Fibroblast of pulmonary artery (primary cell): ENCODE results near the gene CHD2.
A peak's percentile ranks its signal among the peaks of the same experiment; 100 is the strongest.

Experiments
- DNase-seq: peaks from one replicate; pipeline ENCODE4 v3.0.0-alpha.2; 2010; ENCODE audit warnings: low read depth
- H3K4me3 ChIP-seq: replicated peaks from 2 replicates; pipeline ENCODE4 v1.5.1; 2011; ENCODE audit warnings: low read depth, mild to moderate bottlenecking, control low read depth, low read length, moderate library complexity
- TF ChIP-seq, protein P1 (sequence below): IDR thresholded peaks from 2 replicates; pipeline ENCODE4 v1.5.1; 2011; ENCODE audit warnings: mild to moderate bottlenecking, control low read depth, low read length, inconsistent platforms; ENCODE audit errors: missing control alignments

The CHD2 gene

DNA sequence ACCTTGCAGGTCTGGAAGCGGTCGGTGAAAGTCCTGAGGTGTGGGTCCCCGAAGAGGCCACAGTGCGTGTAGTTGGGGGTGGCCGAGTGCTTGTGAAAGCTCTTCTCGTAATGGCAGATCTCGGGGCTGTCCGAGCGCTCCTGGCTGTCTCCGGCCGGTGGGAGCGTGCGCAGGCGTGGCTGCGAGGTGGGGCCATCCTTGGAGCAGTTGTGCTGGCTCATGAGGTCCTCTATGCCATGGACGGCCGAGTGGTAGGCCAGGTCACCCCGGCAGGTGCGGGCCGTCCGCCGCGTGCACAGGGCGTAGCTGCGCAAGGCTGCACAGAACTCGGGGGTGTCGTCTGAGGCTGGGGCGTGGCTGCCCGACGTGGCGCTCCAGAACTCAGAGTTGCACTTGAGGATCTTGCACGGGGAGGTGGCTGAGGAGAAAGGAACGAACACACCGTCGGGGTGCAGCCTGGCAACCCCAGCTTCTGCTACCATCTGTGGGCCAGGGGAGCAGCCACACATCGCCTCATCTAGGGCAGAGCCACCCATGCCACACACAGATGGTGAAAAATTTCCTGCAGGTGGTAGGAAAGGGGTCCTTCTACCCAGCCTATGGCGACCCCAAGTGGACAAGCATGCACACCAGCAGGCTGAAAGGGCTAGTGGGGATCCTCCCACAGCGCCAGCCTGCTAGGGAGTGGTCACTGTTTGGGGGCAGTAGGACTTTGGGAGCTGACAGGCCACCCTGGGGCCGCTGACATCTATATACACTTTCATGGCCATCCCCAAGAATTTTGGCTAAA lies 152.2 kb downstream of the CHD2 start:
- TF ChIP-seq, protein P1, sequence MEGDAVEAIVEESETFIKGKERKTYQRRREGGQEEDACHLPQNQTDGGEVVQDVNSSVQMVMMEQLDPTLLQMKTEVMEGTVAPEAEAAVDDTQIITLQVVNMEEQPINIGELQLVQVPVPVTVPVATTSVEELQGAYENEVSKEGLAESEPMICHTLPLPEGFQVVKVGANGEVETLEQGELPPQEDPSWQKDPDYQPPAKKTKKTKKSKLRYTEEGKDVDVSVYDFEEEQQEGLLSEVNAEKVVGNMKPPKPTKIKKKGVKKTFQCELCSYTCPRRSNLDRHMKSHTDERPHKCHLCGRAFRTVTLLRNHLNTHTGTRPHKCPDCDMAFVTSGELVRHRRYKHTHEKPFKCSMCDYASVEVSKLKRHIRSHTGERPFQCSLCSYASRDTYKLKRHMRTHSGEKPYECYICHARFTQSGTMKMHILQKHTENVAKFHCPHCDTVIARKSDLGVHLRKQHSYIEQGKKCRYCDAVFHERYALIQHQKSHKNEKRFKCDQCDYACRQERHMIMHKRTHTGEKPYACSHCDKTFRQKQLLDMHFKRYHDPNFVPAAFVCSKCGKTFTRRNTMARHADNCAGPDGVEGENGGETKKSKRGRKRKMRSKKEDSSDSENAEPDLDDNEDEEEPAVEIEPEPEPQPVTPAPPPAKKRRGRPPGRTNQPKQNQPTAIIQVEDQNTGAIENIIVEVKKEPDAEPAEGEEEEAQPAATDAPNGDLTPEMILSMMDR, result peak; percentile 7
- no peak for DNase-seq
- no peak overlapping the region for H3K4me3 ChIP-seq

DNA sequence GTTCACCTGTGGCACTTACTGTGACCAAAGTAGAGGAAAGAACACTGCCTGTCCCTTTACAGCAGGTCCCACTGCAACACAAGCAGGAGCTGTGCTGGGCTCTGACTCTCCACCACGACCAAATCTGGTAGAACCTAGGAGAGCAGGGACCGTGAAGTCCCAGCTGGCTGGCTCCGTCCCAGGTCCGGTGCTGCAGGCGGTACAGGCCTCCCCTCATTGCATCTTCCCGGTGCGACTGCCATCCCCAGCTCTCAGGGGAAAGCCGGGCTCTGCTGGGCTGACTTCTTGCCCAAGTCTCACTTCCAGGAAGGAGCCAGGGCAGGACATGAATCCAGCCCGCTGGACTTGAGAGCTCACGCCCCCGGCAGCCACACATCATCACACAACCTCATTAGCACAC lies 155.1 kb downstream of the CHD2 start:
- TF ChIP-seq, protein P1, result no peak
- no peak overlapping the region for H3K4me3 ChIP-seq
- no peak for DNase-seq

DNA sequence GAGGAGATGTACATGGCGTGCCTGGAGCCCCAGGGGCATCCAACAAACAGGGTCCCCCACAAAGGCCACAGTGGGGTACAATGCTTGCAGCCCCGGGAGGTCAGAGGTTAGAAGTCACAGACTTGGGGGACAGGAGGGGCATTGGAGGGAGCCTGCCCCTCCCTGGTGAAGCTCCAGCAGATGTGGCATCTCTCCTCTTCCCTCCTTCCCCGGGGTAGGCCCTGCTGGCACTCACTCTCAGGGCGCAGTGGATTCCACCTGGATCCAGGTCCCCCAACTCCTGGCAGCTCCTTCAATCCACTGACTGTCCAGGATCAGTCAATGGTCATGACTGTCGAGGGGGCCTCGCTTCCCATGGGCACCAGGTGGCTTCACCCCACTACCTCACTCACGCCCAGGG lies 156.7 kb downstream of the CHD2 start:
- no peak for DNase-seq
- no peak overlapping the region for H3K4me3 ChIP-seq
- TF ChIP-seq, protein P1, result no peak

DNA sequence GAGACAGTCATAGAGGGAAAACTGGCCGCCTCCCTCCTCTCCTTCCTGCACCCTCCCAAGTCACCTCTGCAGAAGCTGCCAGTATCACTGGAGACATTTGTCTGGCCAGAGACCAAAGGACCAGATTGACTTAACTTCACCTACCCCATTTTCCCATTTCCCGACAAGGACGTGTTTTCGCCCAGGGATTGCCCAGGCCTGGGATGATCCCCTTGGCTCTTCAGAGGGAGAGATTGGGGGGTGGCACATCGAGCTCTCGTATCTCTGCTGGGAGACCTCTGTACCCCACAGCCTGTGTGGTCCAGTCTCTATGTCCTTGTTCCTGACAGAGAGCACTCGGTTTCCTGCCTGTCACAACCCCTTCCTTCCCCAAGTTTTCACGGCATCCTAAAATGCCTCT lies 157.5 kb downstream of the CHD2 start:
- no peak for DNase-seq
- TF ChIP-seq, protein P1, result no peak
- H3K4me3 ChIP-seq, result no peak overlapping the region

DNA sequence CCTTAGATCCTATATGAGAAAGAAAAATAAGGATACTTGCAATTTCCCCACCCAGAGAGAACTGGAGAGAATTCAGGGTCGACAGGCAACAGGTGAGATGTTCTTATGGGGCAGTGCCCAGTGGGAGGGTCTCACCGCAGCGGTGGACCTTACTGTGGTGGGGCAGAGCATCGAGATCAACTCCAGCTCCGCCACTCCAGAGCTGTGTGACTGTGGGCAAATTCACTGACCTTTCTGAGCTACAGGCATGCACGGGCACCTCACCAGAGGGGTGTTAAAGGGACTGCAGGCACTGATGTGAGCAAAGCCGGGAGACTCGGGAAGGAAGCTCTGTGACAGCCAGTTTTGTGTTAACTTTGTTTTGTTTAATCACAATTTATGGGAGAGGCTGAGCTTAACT lies 158.0 kb downstream of the CHD2 start:
- no peak for DNase-seq
- H3K4me3 ChIP-seq, result no peak overlapping the region
- TF ChIP-seq, protein P1, result no peak

DNA sequence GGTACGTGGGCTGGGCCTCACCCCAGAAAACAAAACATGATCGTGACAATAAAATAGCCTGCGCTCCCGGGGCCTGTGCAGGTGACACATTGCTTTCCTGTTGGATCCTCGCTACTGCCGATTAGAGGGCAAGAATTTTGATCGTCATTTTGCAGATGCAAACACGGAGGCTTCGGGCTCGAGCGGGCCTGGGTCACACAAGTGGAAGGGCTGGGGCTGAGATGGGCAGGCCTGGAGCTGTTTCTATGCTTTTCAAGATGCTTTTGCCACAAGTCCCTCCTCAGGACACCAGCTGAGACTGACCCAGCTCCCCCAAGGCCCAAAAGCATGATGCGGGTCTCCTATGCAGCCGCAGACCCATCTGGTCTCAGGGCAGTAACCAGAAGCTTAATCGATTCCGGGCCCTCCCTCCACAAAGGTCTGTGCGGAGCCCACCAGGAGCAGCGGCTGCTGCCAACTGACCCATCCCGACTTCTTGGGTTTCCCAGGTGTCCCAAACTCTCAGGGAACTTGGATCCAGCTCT lies 158.8 kb downstream of the CHD2 start:
- no peak for DNase-seq
- TF ChIP-seq, protein P1, result no peak
- no peak overlapping the region for H3K4me3 ChIP-seq

DNA sequence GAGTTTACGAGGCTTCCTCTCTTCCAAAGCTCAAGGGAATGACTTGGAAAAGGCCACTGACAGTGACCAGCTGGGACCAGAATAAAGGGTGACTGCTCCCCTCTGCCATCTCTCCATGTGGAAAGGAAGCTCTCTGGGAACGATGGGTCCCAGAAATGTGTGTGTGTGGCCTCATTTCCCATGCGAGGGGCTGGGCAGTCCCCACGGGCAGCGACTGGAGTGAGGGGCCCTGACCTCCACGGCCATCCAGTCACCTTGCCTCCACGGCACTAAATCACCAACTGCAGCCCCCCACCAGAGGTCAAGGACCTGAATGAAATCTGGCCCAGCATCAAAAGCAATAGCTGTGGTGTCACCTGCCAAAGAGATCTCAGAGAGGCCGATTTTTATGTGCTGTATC lies 159.3 kb downstream of the CHD2 start:
- DNase-seq, result no peak
- TF ChIP-seq, protein P1, result no peak

More for the DNA sequence above, 159.3 kb downstream of the CHD2 start:
- H3K4me3 ChIP-seq, result no peak overlapping the region
